IPS-15b (cell line): ENCODE data around the gene IFNGR2.

Experiments used
- H3K27me3 ChIP-seq: one replicate; pipeline ENCODE4 v1.6.1; 2013; ENCODE audit warnings: low read length; ENCODE audit not compliant: control insufficient read depth, insufficient read depth
- H3K36me3 ChIP-seq: one replicate; pipeline ENCODE4 v1.6.1; 2013; ENCODE audit warnings: low read length; ENCODE audit not compliant: control insufficient read depth, insufficient read depth
- H3K4me1 ChIP-seq: one replicate; pipeline ENCODE4 v1.6.1; 2013; ENCODE audit warnings: mild to moderate bottlenecking, low read length; ENCODE audit not compliant: control insufficient read depth, insufficient read depth
- H3K4me3 ChIP-seq: one replicate; pipeline ENCODE4 v1.5.1; 2013; ENCODE audit warnings: low read depth, low read length
- H3K9ac ChIP-seq: one replicate; pipeline ENCODE4 v1.6.1; 2013; ENCODE audit warnings: low read depth, mild to moderate bottlenecking, low read length
- H3K9me3 ChIP-seq: one replicate; pipeline ENCODE4 v1.6.1; 2013; ENCODE audit warnings: mild to moderate bottlenecking, low read length; ENCODE audit not compliant: control insufficient read depth, insufficient read depth

Gene IFNGR2

GRCh38 chr21:33368124-33368523 lies 35.1 kb upstream of the IFNGR2 start:
- Histone ChIP-seq H3K4me1 (no peaks in the 10 kb centered on the region), H3K4me3 (no peak overlapping the region), H3K27me3 (no peaks in the 10 kb centered on the region), H3K9me3 (peaks cover 26% of the 10 kb centered on the region), H3K9ac (no peak overlapping the region), H3K36me3 (no peaks in the 10 kb centered on the region)

- Histone ChIP-seq H3K9me3 (peaks cover 26% of the 10 kb centered on the region), H3K4me3 (no peak overlapping the region), H3K4me1 (no peaks in the 10 kb centered on the region), H3K27me3 (no peaks in the 10 kb centered on the region), H3K9ac (no peak overlapping the region), H3K36me3 (no peaks in the 10 kb centered on the region)
Observed at GRCh38 chr21:33368576-33368975, 34.6 kb upstream of the IFNGR2 start.

- Histone ChIP-seq H3K9me3 (peaks cover 26% of the 10 kb centered on the region), H3K36me3 (no peaks in the 10 kb centered on the region), H3K4me1 (no peaks in the 10 kb centered on the region), H3K27me3 (no peaks in the 10 kb centered on the region), H3K4me3 (no peak overlapping the region), H3K9ac (no peak overlapping the region)
Observed at GRCh38 chr21:33369586-33369985, 33.6 kb upstream of the IFNGR2 start.

- H3K4me3 ChIP-seq, result no peak overlapping the region
- H3K4me1 ChIP-seq, result no peaks in the 10 kb centered on the region
- no peak overlapping the region for H3K9ac ChIP-seq
- no peaks in the 10 kb centered on the region for H3K27me3 ChIP-seq
- H3K9me3 ChIP-seq, result peaks cover 26% of the 10 kb centered on the region
- no peaks in the 10 kb centered on the region for H3K36me3 ChIP-seq
Observed at GRCh38 chr21:33370305-33370704, 32.9 kb upstream of the IFNGR2 start.

GRCh38 chr21:33371366-33371765 lies 31.8 kb upstream of the IFNGR2 start:
- Histone ChIP-seq H3K9me3 (peaks cover 25% of the 10 kb centered on the region), H3K9ac (no peak overlapping the region), H3K4me1 (no peaks in the 10 kb centered on the region), H3K4me3 (no peak overlapping the region), H3K27me3 (no peaks in the 10 kb centered on the region), H3K36me3 (no peaks in the 10 kb centered on the region)

GRCh38 chr21:33372582-33372981 lies 30.6 kb upstream of the IFNGR2 start:
- Histone ChIP-seq H3K4me3 (no peak overlapping the region), H3K4me1 (no peaks in the 10 kb centered on the region), H3K27me3 (no peaks in the 10 kb centered on the region), H3K36me3 (no peaks in the 10 kb centered on the region), H3K9me3 (peaks cover 17% of the 10 kb centered on the region), H3K9ac (no peak overlapping the region)

GRCh38 chr21:33373451-33373850 lies 29.8 kb upstream of the IFNGR2 start:
- no peak overlapping the region for H3K9ac ChIP-seq

GRCh38 chr21:33374080-33374449 lies 29.1 kb upstream of the IFNGR2 start:
- Histone ChIP-seq H3K9ac (no peak overlapping the region), H3K27me3 (no peaks in the 10 kb centered on the region), H3K4me3 (no peak overlapping the region), H3K36me3 (no peaks in the 10 kb centered on the region), H3K4me1 (no peaks in the 10 kb centered on the region), H3K9me3 (peaks cover 5% of the 10 kb centered on the region)

More at GRCh38 chr21:33373451-33373850, 29.8 kb upstream of the IFNGR2 start:
- no peaks in the 10 kb centered on the region for H3K36me3 ChIP-seq
- H3K4me3 ChIP-seq, result no peak overlapping the region
- peaks cover 9% of the 10 kb centered on the region for H3K9me3 ChIP-seq
- H3K4me1 ChIP-seq, result no peaks in the 10 kb centered on the region
- no peaks in the 10 kb centered on the region for H3K27me3 ChIP-seq

- Histone ChIP-seq H3K9me3 (peaks cover 2% of the 10 kb centered on the region), H3K27me3 (no peaks in the 10 kb centered on the region), H3K4me1 (no peaks in the 10 kb centered on the region), H3K36me3 (no peaks in the 10 kb centered on the region), H3K4me3 (no peak overlapping the region), H3K9ac (no peak overlapping the region)
Observed at GRCh38 chr21:33374450-33375096, 28.6 kb upstream of the IFNGR2 start.

- no peaks in the 10 kb centered on the region for H3K9me3 ChIP-seq
- no peak overlapping the region for H3K9ac ChIP-seq
- no peak overlapping the region for H3K4me3 ChIP-seq
- H3K36me3 ChIP-seq, result no peaks in the 10 kb centered on the region
- H3K4me1 ChIP-seq, result peaks cover under 1% of the 10 kb centered on the region
- no peaks in the 10 kb centered on the region for H3K27me3 ChIP-seq
Observed at GRCh38 chr21:33375101-33375644, 28.0 kb upstream of the IFNGR2 start.

GRCh38 chr21:33377221-33377920 lies 25.8 kb upstream of the IFNGR2 start:
- peaks cover 2% of the 10 kb centered on the region for H3K4me1 ChIP-seq
- no peaks in the 10 kb centered on the region for H3K9me3 ChIP-seq
- no peak overlapping the region for H3K9ac ChIP-seq
- no peaks in the 10 kb centered on the region for H3K36me3 ChIP-seq
- no peak overlapping the region for H3K4me3 ChIP-seq
- H3K27me3 ChIP-seq, result no peaks in the 10 kb centered on the region

GRCh38 chr21:33378081-33378480 lies 25.1 kb upstream of the IFNGR2 start:
- no peaks in the 10 kb centered on the region for H3K36me3 ChIP-seq
- H3K4me3 ChIP-seq, result no peak overlapping the region
- no peaks in the 10 kb centered on the region for H3K9me3 ChIP-seq
- H3K9ac ChIP-seq, result no peak overlapping the region
- peaks cover 2% of the 10 kb centered on the region for H3K4me1 ChIP-seq
- H3K27me3 ChIP-seq, result no peaks in the 10 kb centered on the region
